WTC11 (cell line): Measurements from ENCODE around the gene FRMD4A.

Experiments used
- CREM ChIP-seq: sonication (generic); formaldehyde crosslinking; IDR thresholded peaks from 2 replicates; pipeline ENCODE4 v1.8.1; 2022; ENCODE audit warnings: mild to moderate bottlenecking, missing genetic modification reagents, moderate library complexity
- CTCF ChIP-seq: fragments of 200-600 bp; IDR thresholded peaks from 2 replicates; pipeline ENCODE4 v1.8.0; 2022; ENCODE audit warnings: antibody characterized with exemption
- EMX1 ChIP-seq: fragments of 250-450 bp; sonication (Bioruptor Pico); IDR thresholded peaks from 2 replicates; pipeline ENCODE4 v1.8.0; 2021; ENCODE audit warnings: mild to moderate bottlenecking
- MAX ChIP-seq: sonication (generic); formaldehyde crosslinking; IDR thresholded peaks from 2 replicates; pipeline ENCODE4 v1.8.0; 2022; ENCODE audit warnings: mild to moderate bottlenecking, missing genetic modification reagents
- NFYB ChIP-seq: sonication (generic); formaldehyde crosslinking; conservative IDR thresholded peaks from 2 replicates; pipeline ENCODE4 v1.8.0; 2022; ENCODE audit warnings: low read depth, missing genetic modification reagents
- NR2C2 ChIP-seq: sonication (generic); formaldehyde crosslinking; IDR thresholded peaks from 2 replicates; pipeline ENCODE4 v1.8.0; 2022; ENCODE audit warnings: mild to moderate bottlenecking, missing genetic modification reagents
- TCF7 ChIP-seq: sonication (generic); formaldehyde crosslinking; IDR thresholded peaks from 2 replicates; pipeline ENCODE4 v1.8.0; 2022; ENCODE audit warnings: mild to moderate bottlenecking, low read depth, missing genetic modification reagents, moderate library complexity
- TEAD4 ChIP-seq: sonication (generic); formaldehyde crosslinking; IDR thresholded peaks from 2 replicates; pipeline ENCODE4 v1.8.0; 2022; ENCODE audit warnings: mild to moderate bottlenecking, missing genetic modification reagents
- TP53 ChIP-seq: sonication (generic); formaldehyde crosslinking; IDR thresholded peaks from 2 replicates; pipeline ENCODE4 v1.8.1; 2023; ENCODE audit warnings: mild to moderate bottlenecking, missing genetic modification reagents

GRCh38 chr10:13594641-13595040 lies 736.1 kb downstream of the FRMD4A start:
- TF ChIP-seq CREM (CRISPR knock-in tag) (no peak), NR2C2 (no peak), CTCF (no peak), MAX (no peak), TEAD4 (CRISPR knock-in tag) (no peak), NFYB (CRISPR knock-in tag) (no peak), EMX1 (CRISPR knock-in tag) (no peak), TCF7 (CRISPR knock-in tag) (no peak), TP53 (no peak)
